GM10266 (cell line): Measurements from ENCODE around the gene PPP1CA.

Source experiments
- DNase-seq: peaks from one replicate; pipeline ENCODE4 v3.0.0; 2012; ENCODE audit errors: extremely low spot score
- CTCF ChIP-seq: IDR thresholded peaks from 2 replicates; pipeline ENCODE4 v1.5.1; 2012; ENCODE audit warnings: mild to moderate bottlenecking, low read depth; ENCODE audit not compliant: control insufficient read depth, insufficient read depth; ENCODE audit errors: missing control alignments

Gene PPP1CA

GRCh38 chr11:67376063-67376820 lies 25.4 kb downstream of the PPP1CA start:
- no peak for DNase-seq
- TF ChIP-seq CTCF = no peak

GRCh38 chr11:67375320-67376055 lies 26.2 kb downstream of the PPP1CA start:
- no peak for DNase-seq
- no peak for TF ChIP-seq CTCF

GRCh38 chr11:67374571-67375281 lies 26.9 kb downstream of the PPP1CA start:
- DNase-seq = no peak
- TF ChIP-seq CTCF = no peak

- DNase-seq = peak; percentile 79
- TF ChIP-seq CTCF = peak; percentile 49
These were observed 27.7 kb downstream of the PPP1CA start for GRCh38 chr11:67373648-67374570.

GRCh38 chr11:67372993-67373647 lies 28.5 kb downstream of the PPP1CA start, which contains the start of gene CLCF1:
Gene CLCF1 (minus strand): TSS chr11:67373598. CDS start chr11:67373539, 59 bp downstream.
- peak; percentile 80 for DNase-seq
- no peak for TF ChIP-seq CTCF

GRCh38 chr11:67372321-67372992 lies 29.2 kb downstream of the PPP1CA start:
- no peak for TF ChIP-seq CTCF
- DNase-seq = no peak
